BLaER1 (cell line): ENCODE data around the gene TRNAU1AP.
A peak's percentile ranks its signal among the peaks of the same experiment; 100 is the strongest.

Experiments used
- H3K27ac ChIP-seq: shearing (Covaris generic); formaldehyde crosslinking; 2 replicates; pipeline ENCODE4 v1.8.1; 2022
- H3K27me3 ChIP-seq: shearing (Covaris generic); formaldehyde crosslinking; 2 replicates; pipeline ENCODE4 v1.8.1; 2022
- H3K36me3 ChIP-seq: shearing (Covaris generic); formaldehyde crosslinking; 2 replicates; pipeline ENCODE4 v1.8.1; 2022
- H3K4me1 ChIP-seq: shearing (Covaris generic); formaldehyde crosslinking; 2 replicates; pipeline ENCODE4 v1.8.1; 2022
- H3K4me2 ChIP-seq: shearing (Covaris generic); formaldehyde crosslinking; 2 replicates; pipeline ENCODE4 v1.8.1; 2022
- H3K4me3 ChIP-seq: shearing (Covaris generic); formaldehyde crosslinking; 2 replicates; pipeline ENCODE4 v1.8.1; 2022
- H3K9ac ChIP-seq: shearing (Covaris generic); formaldehyde crosslinking; 2 replicates; pipeline ENCODE4 v1.8.1; 2022
- H3K9me3 ChIP-seq: shearing (Covaris generic); formaldehyde crosslinking; 2 replicates; pipeline ENCODE4 v1.8.1; 2022
- H4K20me1 ChIP-seq: shearing (Covaris generic); formaldehyde crosslinking; 2 replicates; pipeline ENCODE4 v1.8.1; 2022
- Cebpa-rat ChIP-seq: shearing (Covaris generic); IDR thresholded peaks from 2 replicates; pipeline ENCODE4 v1.8.1; 2022

Gene TRNAU1AP

GRCh38 chr1:28552758-28553663, at the start of gene TRNAU1AP:
TRNAU1AP (plus strand) TSS chr1:28553085; CDS start chr1:28553111, 26 bp downstream.
- TF ChIP-seq Cebpa-rat: no peak
- peaks cover 30% of the 10 kb centered on the region for H3K36me3 ChIP-seq
- peak within 1 kb of the TSS; percentile 82 for H3K4me2 ChIP-seq
- H3K27ac ChIP-seq: peak within 1 kb of the TSS; percentile 87
- peak within 1 kb of the TSS; percentile 85 for H3K4me3 ChIP-seq
- H3K4me1 ChIP-seq: peaks cover 26% of the 10 kb centered on the region
- H3K9ac ChIP-seq: peak within 1 kb of the TSS; percentile 92
- no peaks in the 10 kb centered on the region for H4K20me1 ChIP-seq
- H3K27me3 ChIP-seq: no peaks in the 10 kb centered on the region
- H3K9me3 ChIP-seq: no peaks in the 10 kb centered on the region

GRCh38 chr1:28503117-28503516, 49.8 kb upstream of the TRNAU1AP start:
- Histone ChIP-seq H3K27me3 (no peaks in the 10 kb centered on the region), H3K4me3 (no peak overlapping the region), H3K4me2 (no peak overlapping the region), H3K4me1 (peaks cover 26% of the 10 kb centered on the region), H3K9me3 (no peaks in the 10 kb centered on the region), H3K9ac (no peak overlapping the region), H3K36me3 (peaks cover 34% of the 10 kb centered on the region), H4K20me1 (peaks cover 16% of the 10 kb centered on the region), H3K27ac (no peak overlapping the region)
- no peak for TF ChIP-seq Cebpa-rat

- no peak for TF ChIP-seq Cebpa-rat
Observed at GRCh38 chr1:28505406-28506187, 47.3 kb upstream of the TRNAU1AP start, which contains the start of gene RCC1. RCC1 (plus strand) TSS chr1:28506043; CDS start chr1:28529867, 23,824 bp downstream.

GRCh38 chr1:28506907-28507246, 46.0 kb upstream of the TRNAU1AP start:
- Histone ChIP-seq H3K4me3 (peak overlapping the region; percentile 83), H3K9ac (peak overlapping the region; percentile 100), H4K20me1 (peaks cover 54% of the 10 kb centered on the region), H3K4me2 (peak overlapping the region; percentile 95), H3K36me3 (peaks cover 57% of the 10 kb centered on the region), H3K27me3 (no peaks in the 10 kb centered on the region), H3K4me1 (peaks cover 47% of the 10 kb centered on the region), H3K27ac (peak overlapping the region; percentile 99), H3K9me3 (no peaks in the 10 kb centered on the region)
- TF ChIP-seq Cebpa-rat: no peak

More at GRCh38 chr1:28505406-28506187, 47.3 kb upstream of the TRNAU1AP start, which contains the start of gene RCC1:
- H3K27ac ChIP-seq: peak within 1 kb of the TSS; percentile 99
- H3K9me3 ChIP-seq: no peaks in the 10 kb centered on the region
- H3K4me3 ChIP-seq: peak within 1 kb of the TSS; percentile 83
- peak within 1 kb of the TSS; percentile 95 for H3K4me2 ChIP-seq
- peaks cover 35% of the 10 kb centered on the region for H3K4me1 ChIP-seq
- peaks cover 41% of the 10 kb centered on the region for H4K20me1 ChIP-seq
- peaks cover 54% of the 10 kb centered on the region for H3K36me3 ChIP-seq
- H3K9ac ChIP-seq: peak within 1 kb of the TSS; percentile 100
- H3K27me3 ChIP-seq: no peaks in the 10 kb centered on the region

- Histone ChIP-seq H3K4me2 (peak overlapping the region; percentile 95), H4K20me1 (peaks cover 57% of the 10 kb centered on the region), H3K4me3 (peak overlapping the region; percentile 83), H3K9me3 (no peaks in the 10 kb centered on the region), H3K9ac (peak overlapping the region; percentile 100), H3K4me1 (peaks cover 50% of the 10 kb centered on the region), H3K27ac (peak overlapping the region; percentile 99), H3K27me3 (no peaks in the 10 kb centered on the region), H3K36me3 (peaks cover 59% of the 10 kb centered on the region)
- no peak for TF ChIP-seq Cebpa-rat
Observed at GRCh38 chr1:28507247-28507645, 45.6 kb upstream of the TRNAU1AP start.

GRCh38 chr1:28507646-28508434, 45.0 kb upstream of the TRNAU1AP start:
- Histone ChIP-seq H3K4me3 (peak overlapping the region; percentile 83), H3K9ac (peak overlapping the region; percentile 100), H3K27ac (peak overlapping the region; percentile 99), H3K27me3 (no peaks in the 10 kb centered on the region), H3K9me3 (no peaks in the 10 kb centered on the region), H4K20me1 (peaks cover 63% of the 10 kb centered on the region), H3K4me2 (peak overlapping the region; percentile 95), H3K4me1 (peaks cover 51% of the 10 kb centered on the region), H3K36me3 (peaks cover 65% of the 10 kb centered on the region)
- TF ChIP-seq Cebpa-rat: no peak

- no peaks in the 10 kb centered on the region for H3K9me3 ChIP-seq
- peaks cover 71% of the 10 kb centered on the region for H3K36me3 ChIP-seq
Observed at GRCh38 chr1:28508435-28508754, 44.5 kb upstream of the TRNAU1AP start.

GRCh38 chr1:28509705-28510272, 43.1 kb upstream of the TRNAU1AP start:
- peak overlapping the region; percentile 99 for H3K27ac ChIP-seq
- no peak for TF ChIP-seq Cebpa-rat
- H3K4me2 ChIP-seq: peak overlapping the region; percentile 95
- H3K9me3 ChIP-seq: no peaks in the 10 kb centered on the region
- no peaks in the 10 kb centered on the region for H3K27me3 ChIP-seq
- H3K4me1 ChIP-seq: peaks cover 46% of the 10 kb centered on the region
- peaks cover 83% of the 10 kb centered on the region for H4K20me1 ChIP-seq
- H3K36me3 ChIP-seq: peaks cover 84% of the 10 kb centered on the region
- peak overlapping the region; percentile 100 for H3K9ac ChIP-seq
- H3K4me3 ChIP-seq: peak overlapping the region; percentile 83

More at GRCh38 chr1:28508435-28508754, 44.5 kb upstream of the TRNAU1AP start:
- Histone ChIP-seq H3K4me2 (peak overlapping the region; percentile 95), H3K27me3 (no peaks in the 10 kb centered on the region), H3K4me1 (peaks cover 51% of the 10 kb centered on the region), H3K4me3 (peak overlapping the region; percentile 83), H3K9ac (peak overlapping the region; percentile 100), H4K20me1 (peaks cover 69% of the 10 kb centered on the region), H3K27ac (peak overlapping the region; percentile 99)
- no peak for TF ChIP-seq Cebpa-rat
